Mucosa of descending colon (tissue), 3 donors: ENCODE measurements around the gene PTPRE. TPM values are rescaled to one million over a fixed set of nuclear protein-coding genes. Genes with fewer than 3 reads are reported as not detected.

Source experiments
- ATAC-seq: fragments of 200-7000 bp; cut with Tn5 transposase; one replicate; pipeline ENCODE4 v1.9.1; 2020; ENCODE audit warnings: mild to moderate bottlenecking, moderate library complexity
- DNase-seq, 3 donors: peaks; one replicate each; pipeline ENCODE4 v3.0.0-alpha.2; 2020
- H3K36me3 ChIP-seq: fragments of 200-600 bp; one replicate; pipeline ENCODE4 v1.8.0; 2021; ENCODE audit warnings: low read depth, mild to moderate bottlenecking
- H3K4me1 ChIP-seq: fragments of 200-600 bp; one replicate; pipeline ENCODE4 v1.8.0; 2021; ENCODE audit warnings: low read depth, mild to moderate bottlenecking
- H3K4me3 ChIP-seq: fragments of 200-600 bp; one replicate; pipeline ENCODE4 v1.8.0; 2021; ENCODE audit warnings: mild to moderate bottlenecking
- H3K9me3 ChIP-seq: fragments of 200-600 bp; one replicate; pipeline ENCODE4 v1.8.0; 2021; ENCODE audit warnings: mild to moderate bottlenecking
- CTCF ChIP-seq: fragments of 200-600 bp; IDR thresholded peaks from one replicate; pipeline ENCODE4 v1.8.0; 2022; ENCODE audit warnings: antibody characterized with exemption, mild to moderate bottlenecking
- intact Hi-C, 2 donors: fragments of 100-400 bp; cut with DNase I in 1 of 2; cut with micrococcal nuclease in 1 of 2; formaldehyde crosslinking; loops; one replicate each; pipeline versions ENCODE4 v1.11.0 to v1.11.1; 2022; cut with DNase I, micrococcal nuclease
- total RNA-seq, 3 donors: library from RNA; stranded (reverse); fragmentation: NEBNext Ultra II Directional in 2 of 3; extraction: Animal tissue kit (Norgen Biotek cat#: 25700) in 2 of 3; gene quantifications; one replicate each; pipeline versions ENCODE4 v1.2.1 to v1.2.4, GENCODE V29; 2021 to 2023
- donor health status: DM: no; HTN: no; CAD: no; lungs with moderate emphysema.
- donor health status: DM: no; HTN: no; CAD: no.
- donor health status: DM: no; HTN: yes; CAD: no.

The PTPRE gene
- total RNA-seq, 3 donors from 2014 or later, result 28.8 to 33.6 (median 32.5) TPM

DNA sequence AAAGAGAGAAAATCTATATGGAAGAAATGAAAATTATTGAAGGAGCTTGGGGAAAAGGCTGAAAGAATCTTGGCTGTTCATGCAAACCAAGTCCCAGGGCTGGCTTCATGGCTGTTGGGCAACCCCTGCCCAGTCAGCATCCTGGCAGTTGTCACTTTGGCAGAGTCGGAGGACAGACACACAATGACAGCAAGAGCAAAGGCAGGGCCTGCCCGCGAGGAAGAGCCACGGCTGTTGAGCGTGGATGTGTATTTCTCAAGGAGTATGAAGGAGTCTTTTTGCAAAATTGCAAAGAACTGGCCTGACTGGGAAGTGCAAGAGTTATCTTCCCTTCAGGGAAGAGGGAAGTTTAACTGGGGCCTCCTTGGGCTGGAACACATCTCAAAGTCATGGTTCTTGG lies 11.7 kb downstream of the PTPRE start:
- Histone ChIP-seq H3K9me3 (no peaks in the 10 kb centered on the region), H3K4me1 (no peaks in the 10 kb centered on the region), H3K36me3 (no peaks in the 10 kb centered on the region), H3K4me3 (no peak overlapping the region)
- no peak for TF ChIP-seq CTCF
- DNase-seq (no peak), ATAC-seq (no peak)
- intact Hi-C loops, result no loop called here

GRCh38 chr10:127919418-127920271 lies 12.7 kb downstream of the PTPRE start:
- DNase-seq (no peak), ATAC-seq (peak; percentile 46)
- Histone ChIP-seq H3K4me3 (no peak overlapping the region), H3K9me3 (no peaks in the 10 kb centered on the region), H3K4me1 (no peaks in the 10 kb centered on the region), H3K36me3 (no peaks in the 10 kb centered on the region)
- no peak for TF ChIP-seq CTCF
- intact Hi-C loops, result loop anchor here in 1 of 2 donors (5.0 kb wide), 1 partner anchor 58 kb away; no protein-coding TSS in a partner anchor

- Histone ChIP-seq H3K4me1 (no peaks in the 10 kb centered on the region), H3K36me3 (no peaks in the 10 kb centered on the region), H3K9me3 (no peaks in the 10 kb centered on the region), H3K4me3 (no peak overlapping the region)
- no peak for TF ChIP-seq CTCF
- DNase-seq (no peak), ATAC-seq (no peak)
- intact Hi-C loops, result loop anchor here in 1 of 2 donors (5.0 kb wide), 1 partner anchor 57 kb away; no protein-coding TSS in a partner anchor
These were observed 13.6 kb downstream of the PTPRE start for GRCh38 chr10:127920306-127921074.

GRCh38 chr10:127921075-127921752 lies 14.3 kb downstream of the PTPRE start:
- H3K4me3 ChIP-seq, result no peak overlapping the region
- no peak for ATAC-seq
- intact Hi-C loops, result loop anchor here in 1 of 2 donors (5.0 kb wide), 1 partner anchor 56 kb away; no protein-coding TSS in a partner anchor
- no peaks in the 10 kb centered on the region for H3K9me3 ChIP-seq
- no peak for DNase-seq
- no peak for TF ChIP-seq CTCF
- H3K36me3 ChIP-seq, result no peaks in the 10 kb centered on the region
- no peaks in the 10 kb centered on the region for H3K4me1 ChIP-seq

- intact Hi-C loops, result loop anchor here in 1 of 2 donors (5.0 kb wide), 1 partner anchor 56 kb away; no protein-coding TSS in a partner anchor
- Histone ChIP-seq H3K4me1 (no peaks in the 10 kb centered on the region), H3K9me3 (no peaks in the 10 kb centered on the region), H3K4me3 (no peak overlapping the region), H3K36me3 (no peaks in the 10 kb centered on the region)
- ATAC-seq (peak; percentile 47), DNase-seq (no peak)
- TF ChIP-seq CTCF, result no peak
These were observed 14.8 kb downstream of the PTPRE start for GRCh38 chr10:127921753-127922145.
